D721Med (cell line): ENCODE results near the gene ZMPSTE24.

Experiments
- DNase-seq: peaks from one replicate; pipeline ENCODE4 v3.0.0; 2011; ENCODE audit warnings: low spot score; ENCODE audit not compliant: insufficient read length
- FAIRE-seq: peaks from 2 replicates; lab custom pipeline; 2011; peaks lifted over from hg19 to GRCh38; lab: Jason Lieb, UNC
- TF ChIP-seq, protein P1 (sequence below): IDR thresholded peaks from 2 replicates; pipeline ENCODE4 v1.5.1; 2012; ENCODE audit warnings: mild to moderate bottlenecking, control low read depth; ENCODE audit not compliant: insufficient read depth; ENCODE audit errors: missing control alignments

ZMPSTE24 gene

DNA sequence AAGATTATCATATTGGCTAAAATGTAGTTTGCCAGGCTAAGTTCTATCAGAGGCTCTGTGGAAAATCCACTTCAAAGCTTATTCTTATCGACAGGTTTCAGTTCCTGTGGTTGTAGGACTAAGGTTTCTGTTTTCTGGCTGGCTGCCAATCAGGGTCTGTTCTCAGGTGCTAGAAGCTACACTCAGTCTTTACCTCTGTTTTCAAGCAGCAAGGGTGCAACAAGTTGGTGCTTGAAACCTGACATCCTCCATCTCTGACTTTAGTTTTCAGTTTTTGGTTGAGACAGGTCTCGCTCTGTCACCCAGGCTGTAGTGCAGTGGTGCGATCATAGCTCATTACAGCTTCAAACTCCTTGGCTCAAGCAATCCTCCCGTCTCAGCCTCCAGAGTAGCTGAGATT lies 25.6 kb upstream of the ZMPSTE24 start:
- TF ChIP-seq, protein P1, sequence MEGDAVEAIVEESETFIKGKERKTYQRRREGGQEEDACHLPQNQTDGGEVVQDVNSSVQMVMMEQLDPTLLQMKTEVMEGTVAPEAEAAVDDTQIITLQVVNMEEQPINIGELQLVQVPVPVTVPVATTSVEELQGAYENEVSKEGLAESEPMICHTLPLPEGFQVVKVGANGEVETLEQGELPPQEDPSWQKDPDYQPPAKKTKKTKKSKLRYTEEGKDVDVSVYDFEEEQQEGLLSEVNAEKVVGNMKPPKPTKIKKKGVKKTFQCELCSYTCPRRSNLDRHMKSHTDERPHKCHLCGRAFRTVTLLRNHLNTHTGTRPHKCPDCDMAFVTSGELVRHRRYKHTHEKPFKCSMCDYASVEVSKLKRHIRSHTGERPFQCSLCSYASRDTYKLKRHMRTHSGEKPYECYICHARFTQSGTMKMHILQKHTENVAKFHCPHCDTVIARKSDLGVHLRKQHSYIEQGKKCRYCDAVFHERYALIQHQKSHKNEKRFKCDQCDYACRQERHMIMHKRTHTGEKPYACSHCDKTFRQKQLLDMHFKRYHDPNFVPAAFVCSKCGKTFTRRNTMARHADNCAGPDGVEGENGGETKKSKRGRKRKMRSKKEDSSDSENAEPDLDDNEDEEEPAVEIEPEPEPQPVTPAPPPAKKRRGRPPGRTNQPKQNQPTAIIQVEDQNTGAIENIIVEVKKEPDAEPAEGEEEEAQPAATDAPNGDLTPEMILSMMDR = no peak
- DNase-seq = no peak
- FAIRE-seq = no peak

DNA sequence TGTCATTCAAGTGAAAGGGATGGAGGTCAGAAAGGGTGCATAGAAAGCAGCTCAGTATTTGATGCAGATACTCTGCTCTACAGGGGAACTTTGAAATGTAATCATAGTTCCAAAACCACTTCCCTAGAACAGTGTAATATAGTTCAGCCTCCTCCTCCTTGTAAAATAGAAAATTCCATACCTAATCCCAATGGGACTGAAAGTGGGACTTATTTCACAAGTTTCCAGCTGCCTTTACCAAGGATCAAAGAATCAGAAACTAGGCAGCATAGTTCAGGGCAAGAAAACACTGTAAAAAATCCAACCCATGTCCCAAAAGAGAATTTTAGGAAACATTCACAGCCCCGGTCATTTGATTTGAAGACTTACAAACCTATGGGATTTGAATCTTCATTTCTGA lies 18.4 kb upstream of the ZMPSTE24 start:
- FAIRE-seq (no peak), DNase-seq (no peak)
- TF ChIP-seq, protein P1 = no peak

DNA sequence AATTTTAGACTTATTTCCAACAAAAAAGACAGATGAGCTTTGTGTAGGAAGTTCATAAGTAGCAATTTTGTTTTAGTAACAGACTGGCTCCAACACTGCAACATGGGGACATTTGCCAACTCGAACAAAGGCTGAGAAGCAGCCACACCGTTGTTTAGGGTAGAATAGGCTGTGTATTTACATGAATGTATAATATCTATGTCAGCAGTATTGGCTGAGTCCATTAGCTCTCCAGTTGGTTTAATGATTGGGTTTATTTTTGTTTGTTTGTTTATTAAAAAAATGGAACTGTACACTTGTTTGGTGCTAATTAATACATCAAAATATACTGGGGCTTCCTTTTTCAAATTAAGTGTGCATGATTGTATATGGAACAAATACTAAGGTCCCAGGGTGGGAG lies 17.6 kb upstream of the ZMPSTE24 start:
- TF ChIP-seq, protein P1 = no peak
- DNase-seq (no peak), FAIRE-seq (no peak)

DNA sequence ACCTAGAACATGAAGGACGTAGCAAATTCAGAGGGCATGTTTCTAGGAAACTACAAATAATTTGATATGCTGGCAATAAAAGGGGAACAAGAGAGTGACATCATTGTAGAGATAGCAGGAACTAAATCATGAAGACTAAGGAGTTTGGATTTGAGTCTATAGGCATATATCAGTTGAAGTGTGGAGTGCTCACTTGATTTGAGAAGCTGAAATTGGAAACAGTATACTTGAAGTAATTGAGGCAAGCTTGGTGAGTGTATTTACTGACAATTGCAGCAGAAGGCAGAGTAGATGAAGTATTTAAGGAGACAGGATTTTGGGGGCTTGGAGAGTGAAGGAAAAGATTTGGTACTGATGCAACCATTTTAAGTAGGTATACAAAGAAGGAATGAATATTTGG lies 16.7 kb upstream of the ZMPSTE24 start:
- FAIRE-seq (no peak), DNase-seq (no peak)
- TF ChIP-seq, protein P1 = no peak

DNA sequence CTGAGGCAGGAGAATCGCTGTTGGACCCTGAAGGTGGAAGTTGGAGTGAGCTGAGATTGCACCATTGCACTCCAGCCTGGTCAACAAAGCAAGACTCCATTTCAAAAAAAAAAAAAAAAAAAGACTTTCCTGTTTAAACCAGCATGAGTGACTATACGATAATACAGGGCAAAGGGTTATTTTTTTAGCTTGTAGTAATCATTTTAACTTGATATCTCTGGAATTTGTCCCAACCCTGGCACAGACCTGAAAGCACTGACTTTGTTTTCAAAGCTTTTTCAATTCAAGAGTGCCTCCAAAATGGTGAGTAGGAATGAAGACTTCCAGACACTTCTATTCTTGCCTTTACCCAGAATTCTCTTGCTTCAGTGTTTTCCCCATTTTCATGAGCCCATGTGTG lies 14.7 kb upstream of the ZMPSTE24 start:
- FAIRE-seq (no peak), DNase-seq (no peak)
- TF ChIP-seq, protein P1 = no peak

DNA sequence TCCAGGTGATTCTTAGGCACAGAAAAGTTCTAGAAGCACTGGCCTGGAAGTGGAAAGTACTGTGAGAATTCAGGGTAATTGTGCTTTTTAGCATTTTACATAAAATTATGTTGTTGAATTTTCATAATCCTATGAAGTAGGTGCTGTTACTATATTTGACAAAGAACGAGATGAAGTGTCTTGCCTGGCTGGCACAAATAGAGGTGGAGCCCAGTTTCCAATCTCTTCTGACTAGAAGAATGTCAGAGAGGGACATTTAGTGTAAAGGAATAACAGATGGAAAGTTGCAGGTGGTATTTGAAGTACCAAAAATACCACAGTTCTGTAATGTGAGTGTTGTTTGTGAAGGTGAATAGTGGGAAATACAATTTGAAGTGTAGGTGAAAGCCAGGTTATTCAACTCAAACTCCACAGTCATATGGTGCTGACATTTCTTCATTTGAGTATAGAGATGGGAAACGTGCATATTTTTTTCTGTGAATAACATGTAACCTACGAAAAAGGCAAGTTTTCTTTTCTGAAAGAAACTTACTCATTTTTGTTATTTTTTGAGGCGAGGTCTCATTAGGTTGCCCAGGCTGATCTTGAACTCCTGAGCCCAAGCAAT lies 13.8 kb upstream of the ZMPSTE24 start:
- no peak for DNase-seq
- TF ChIP-seq, protein P1 = no peak
- FAIRE-seq = no peak

DNA sequence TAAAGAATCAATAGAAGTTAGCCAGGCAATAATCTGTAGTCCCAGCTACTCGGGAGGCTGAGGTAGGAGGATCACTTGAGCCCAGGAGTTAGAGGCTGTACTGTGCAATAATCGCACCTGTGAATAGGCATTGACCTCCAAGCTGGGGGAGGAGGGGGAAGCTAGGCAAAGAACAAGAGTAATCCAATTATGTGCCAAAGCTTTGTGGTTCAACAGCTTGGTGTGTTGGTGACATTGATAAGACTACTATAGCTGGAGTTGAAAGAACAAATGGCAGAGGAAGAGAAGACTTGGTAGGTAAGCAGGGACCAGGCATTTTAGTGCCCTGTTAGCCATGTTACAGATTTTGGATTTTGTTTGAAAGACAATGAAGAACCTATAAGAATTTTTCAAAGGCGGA lies 12.3 kb upstream of the ZMPSTE24 start:
- TF ChIP-seq, protein P1 = no peak

More for the DNA sequence above, 12.3 kb upstream of the ZMPSTE24 start:
- FAIRE-seq (no peak), DNase-seq (no peak)
